Ishikawa (cell line): ENCODE data around the gene EDC3.

Experiments
- CEBPB ChIP-seq: IDR thresholded peaks from 2 replicates; pipeline ENCODE4 v1.6.1; 2012
- CREB1 ChIP-seq: IDR thresholded peaks from 2 replicates; pipeline ENCODE4 v1.6.1; 2012; ENCODE audit warnings: low read depth
- EGR1 ChIP-seq: IDR thresholded peaks from 2 replicates; pipeline ENCODE4 v1.6.1; 2012
- EP300 ChIP-seq: IDR thresholded peaks from 2 replicates; pipeline ENCODE4 v1.6.1; 2012; ENCODE audit warnings: borderline replicate concordance
- FOXM1 ChIP-seq: IDR thresholded peaks from 2 replicates; pipeline ENCODE4 v1.6.1; 2012; ENCODE audit warnings: low read depth, borderline replicate concordance
- MAX ChIP-seq: IDR thresholded peaks from 2 replicates; pipeline ENCODE4 v1.6.1; 2012
- NFIC ChIP-seq: IDR thresholded peaks from 2 replicates; pipeline ENCODE4 v1.6.1; 2012
- RAD21 ChIP-seq: IDR thresholded peaks from 2 replicates; pipeline ENCODE4 v1.6.1; 2012; ENCODE audit warnings: low read depth
- REST ChIP-seq: IDR thresholded peaks from 2 replicates; pipeline ENCODE4 v1.6.1; 2012; ENCODE audit warnings: low read depth, mild to moderate bottlenecking
- TAF1 ChIP-seq: IDR thresholded peaks from 2 replicates; pipeline ENCODE4 v1.6.1; 2012; ENCODE audit warnings: low read depth, mild to moderate bottlenecking
- TCF12 ChIP-seq: IDR thresholded peaks from 2 replicates; pipeline ENCODE4 v1.6.1; 2012; ENCODE audit warnings: low read depth
- TEAD4 ChIP-seq: IDR thresholded peaks from 2 replicates; pipeline ENCODE4 v1.6.1; 2012
- USF1 ChIP-seq: IDR thresholded peaks from 2 replicates; pipeline ENCODE4 v1.6.1; 2012
- YY1 ChIP-seq: IDR thresholded peaks from 2 replicates; pipeline ENCODE4 v1.6.1; 2012; ENCODE audit warnings: low read depth
- ZBTB7A ChIP-seq: IDR thresholded peaks from 2 replicates; pipeline ENCODE4 v1.6.1; 2012; ENCODE audit warnings: low read depth

The EDC3 gene

GRCh38 chr15:74695597-74696397 is at the start of gene EDC3:
Gene EDC3 (minus strand): TSS chr15:74696024. CDS start chr15:74675124, 20,900 bp downstream.
- TF ChIP-seq MAX = peak; percentile 64
- TF ChIP-seq YY1 = peak; percentile 72; the same call in 1 of the 2 replicates
- no peak for TF ChIP-seq REST
- peak; percentile 85 for TF ChIP-seq TEAD4
- no peak for TF ChIP-seq EP300
- peak; percentile 94 for TF ChIP-seq CREB1
- TF ChIP-seq ZBTB7A = peak; percentile 73; the same call in 1 of the 2 replicates
- TF ChIP-seq TCF12 = peak; percentile 77
- TF ChIP-seq TAF1 = peak; percentile 60
- no peak for TF ChIP-seq FOXM1

- TF ChIP-seq EGR1 (no peak), YY1 (no peak), CEBPB (no peak), CREB1 (no peak), MAX (no peak), EP300 (no peak), ZBTB7A (no peak), TEAD4 (no peak), FOXM1 (no peak), TCF12 (no peak), RAD21 (no peak), REST (no peak)
These were observed 46.6 kb upstream of the EDC3 start for GRCh38 chr15:74742422-74742821.

- TF ChIP-seq MAX (no peak), ZBTB7A (no peak), RAD21 (no peak), NFIC (no peak), EGR1 (no peak), REST (no peak), USF1 (no peak), TAF1 (no peak), CREB1 (no peak), TCF12 (no peak), EP300 (no peak)
These were observed 39.5 kb upstream of the EDC3 start for GRCh38 chr15:74735305-74735704.

- TF ChIP-seq USF1 = no peak
- TF ChIP-seq ZBTB7A = no peak
- no peak for TF ChIP-seq NFIC
- no peak for TF ChIP-seq REST
- no peak for TF ChIP-seq RAD21
- no peak for TF ChIP-seq EGR1
- no peak for TF ChIP-seq YY1
- no peak for TF ChIP-seq MAX
- no peak for TF ChIP-seq TCF12
- TF ChIP-seq FOXM1 = no peak
- no peak for TF ChIP-seq CREB1
These were observed 37.4 kb upstream of the EDC3 start for GRCh38 chr15:74733269-74733668.
